Measurements from ENCODE around the gene GID4.

Gene GID4

DNA sequence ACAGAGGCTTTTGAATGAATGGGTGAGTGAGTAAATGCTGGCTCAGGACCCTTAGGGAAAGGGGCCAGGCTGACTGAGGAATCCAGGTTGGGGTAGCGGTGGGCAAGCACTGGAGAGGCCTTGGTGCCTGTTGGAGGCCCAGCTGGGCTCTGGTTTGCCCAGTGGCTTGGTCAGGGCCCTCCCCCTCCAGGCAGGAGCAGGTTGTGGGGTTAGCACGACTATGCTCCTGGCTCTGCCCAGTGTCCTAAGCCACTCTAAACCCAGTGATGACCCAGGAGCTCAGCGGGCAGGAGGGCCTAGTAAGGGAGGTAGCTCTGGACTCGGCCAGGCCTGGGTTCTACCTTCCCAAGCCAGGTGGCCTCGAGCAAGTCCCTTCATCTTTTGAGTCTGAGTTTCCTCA lies 76.9 kb downstream of the GID4 start:
- Histone ChIP-seq H3K4me2 (ENCODE audit: low read depth, low read length, poor library complexity, severe bottlenecking) (no peak overlapping the region), H3K4me1 (ENCODE audit: insufficient read depth, low read length, poor library complexity, severe bottlenecking) (no peaks in the 10 kb centered on the region), H3K9me2 (replicated peaks; ENCODE audit: low read depth, low read length) (no peaks in the 10 kb centered on the region), H3K9me3 (ENCODE audit: insufficient read depth, low read depth, low read length) (no peaks in the 10 kb centered on the region), H3K27me3 (ENCODE audit: insufficient read depth, low read length, poor library complexity, severe bottlenecking) (no peaks in the 10 kb centered on the region), H3K36me3 (ENCODE audit: insufficient read depth, low read length) (no peaks in the 10 kb centered on the region), H2AFZ (ENCODE audit: low read length) (no peak overlapping the region), H3K4me3 (ENCODE audit: low read length, poor library complexity, severe bottlenecking) (no peak overlapping the region), H4K20me1 (ENCODE audit: insufficient read depth, low read length, poor library complexity, severe bottlenecking) (no peaks in the 10 kb centered on the region), H3K9ac (ENCODE audit: low read depth, low read length, poor library complexity, severe bottlenecking) (no peak overlapping the region), H3F3A (ENCODE audit: low read depth) (no peaks in the 10 kb centered on the region), H3K79me2 (ENCODE audit: insufficient read depth, low read length) (no peaks in the 10 kb centered on the region)
- no peak for TF ChIP-seq EZH2phosphoT487 (IDR thresholded peaks at IDR 0.05; ENCODE audit: borderline replicate concordance)
- TF ChIP-seq, protein P1, sequence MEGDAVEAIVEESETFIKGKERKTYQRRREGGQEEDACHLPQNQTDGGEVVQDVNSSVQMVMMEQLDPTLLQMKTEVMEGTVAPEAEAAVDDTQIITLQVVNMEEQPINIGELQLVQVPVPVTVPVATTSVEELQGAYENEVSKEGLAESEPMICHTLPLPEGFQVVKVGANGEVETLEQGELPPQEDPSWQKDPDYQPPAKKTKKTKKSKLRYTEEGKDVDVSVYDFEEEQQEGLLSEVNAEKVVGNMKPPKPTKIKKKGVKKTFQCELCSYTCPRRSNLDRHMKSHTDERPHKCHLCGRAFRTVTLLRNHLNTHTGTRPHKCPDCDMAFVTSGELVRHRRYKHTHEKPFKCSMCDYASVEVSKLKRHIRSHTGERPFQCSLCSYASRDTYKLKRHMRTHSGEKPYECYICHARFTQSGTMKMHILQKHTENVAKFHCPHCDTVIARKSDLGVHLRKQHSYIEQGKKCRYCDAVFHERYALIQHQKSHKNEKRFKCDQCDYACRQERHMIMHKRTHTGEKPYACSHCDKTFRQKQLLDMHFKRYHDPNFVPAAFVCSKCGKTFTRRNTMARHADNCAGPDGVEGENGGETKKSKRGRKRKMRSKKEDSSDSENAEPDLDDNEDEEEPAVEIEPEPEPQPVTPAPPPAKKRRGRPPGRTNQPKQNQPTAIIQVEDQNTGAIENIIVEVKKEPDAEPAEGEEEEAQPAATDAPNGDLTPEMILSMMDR (conservative IDR thresholded peaks at IDR 0.05; ENCODE audit: low read length), result no peak

DNA sequence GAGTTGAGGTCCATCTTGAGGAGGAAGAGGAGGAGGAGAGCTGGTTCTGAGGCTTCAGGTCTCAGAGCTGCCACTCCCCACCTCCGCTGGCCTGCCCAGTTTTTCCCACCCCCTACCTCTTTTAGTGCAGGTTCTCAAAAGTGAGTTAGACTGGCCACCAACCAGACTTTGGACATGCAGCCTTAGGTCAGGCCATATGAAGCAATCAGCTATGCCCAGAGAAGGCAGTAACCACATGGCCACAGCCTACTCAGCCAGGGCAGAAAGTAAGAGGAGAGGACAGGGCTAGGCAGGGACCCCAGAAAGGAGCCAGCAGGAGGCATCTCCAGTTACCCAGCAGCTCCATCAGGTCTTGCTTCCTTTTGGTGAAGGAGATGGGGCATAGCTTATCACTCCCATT lies 78.3 kb downstream of the GID4 start:
- Histone ChIP-seq H3K9me2 (replicated peaks; ENCODE audit: low read depth, low read length) (no peaks in the 10 kb centered on the region), H3F3A (ENCODE audit: low read depth) (no peaks in the 10 kb centered on the region), H3K4me3 (ENCODE audit: low read length, poor library complexity, severe bottlenecking) (no peak overlapping the region), H3K79me2 (ENCODE audit: insufficient read depth, low read length) (no peaks in the 10 kb centered on the region), H3K27me3 (ENCODE audit: insufficient read depth, low read length, poor library complexity, severe bottlenecking) (no peaks in the 10 kb centered on the region), H3K9me3 (ENCODE audit: insufficient read depth, low read depth, low read length) (no peaks in the 10 kb centered on the region), H3K4me1 (ENCODE audit: insufficient read depth, low read length, poor library complexity, severe bottlenecking) (no peaks in the 10 kb centered on the region), H3K4me2 (ENCODE audit: low read depth, low read length, poor library complexity, severe bottlenecking) (no peak overlapping the region), H4K20me1 (ENCODE audit: insufficient read depth, low read length, poor library complexity, severe bottlenecking) (no peaks in the 10 kb centered on the region), H2AFZ (ENCODE audit: low read length) (no peak overlapping the region), H3K9ac (ENCODE audit: low read depth, low read length, poor library complexity, severe bottlenecking) (no peak overlapping the region), H3K36me3 (ENCODE audit: insufficient read depth, low read length) (no peaks in the 10 kb centered on the region)
- no peak for TF ChIP-seq EZH2phosphoT487 (IDR thresholded peaks at IDR 0.05; ENCODE audit: borderline replicate concordance)
- TF ChIP-seq, protein P1 (conservative IDR thresholded peaks at IDR 0.05; ENCODE audit: low read length), result no peak

Measured in Loucy (cell line).